GM21360 (cell line): ENCODE measurements around the gene DNAH2.

Experiments
- ATAC-seq: cut with Tn5 transposase; IDR thresholded peaks from one replicate; pipeline ENCODE4 v1.9.1; 2021; ENCODE audit warnings: mild to moderate bottlenecking, moderate library complexity; ENCODE audit not compliant: unreplicated experiment

DNAH2 gene

GRCh38 chr17:7721612-7722011 is 4.1 kb downstream of the DNAH2 start:
- ATAC-seq, result no peak

- ATAC-seq, result no peak
Measured at GRCh38 chr17:7727886-7728285, 10.3 kb downstream of the DNAH2 start.

- ATAC-seq, result no peak
Measured at GRCh38 chr17:7729816-7730215, 12.3 kb downstream of the DNAH2 start.

GRCh38 chr17:7732981-7733539 is 15.5 kb downstream of the DNAH2 start:
- ATAC-seq, result no peak

GRCh38 chr17:7737601-7738000 is 20.1 kb downstream of the DNAH2 start:
- ATAC-seq, result no peak

GRCh38 chr17:7739746-7740145 is 22.2 kb downstream of the DNAH2 start:
- ATAC-seq, result no peak

GRCh38 chr17:7740481-7741001 is 23.0 kb downstream of the DNAH2 start:
- no peak for ATAC-seq

GRCh38 chr17:7742729-7743128 is 25.2 kb downstream of the DNAH2 start:
- ATAC-seq, result no peak

- ATAC-seq, result no peak
Measured at GRCh38 chr17:7744416-7744815, 26.9 kb downstream of the DNAH2 start.

GRCh38 chr17:7745748-7746470 is 28.4 kb downstream of the DNAH2 start:
- no peak for ATAC-seq

- ATAC-seq, result no peak
Measured at GRCh38 chr17:7747635-7748071, 30.1 kb downstream of the DNAH2 start.

GRCh38 chr17:7748076-7748775 is 30.7 kb downstream of the DNAH2 start:
- ATAC-seq, result no peak

- ATAC-seq, result no peak
Measured at GRCh38 chr17:7750321-7750821, 32.8 kb downstream of the DNAH2 start.

- no peak for ATAC-seq
Measured at GRCh38 chr17:7754656-7755055, 37.1 kb downstream of the DNAH2 start.

- ATAC-seq, result no peak
Measured at GRCh38 chr17:7755095-7755890, 37.7 kb downstream of the DNAH2 start.

- ATAC-seq, result no peak
Measured at GRCh38 chr17:7756968-7757367, 39.4 kb downstream of the DNAH2 start.

GRCh38 chr17:7763919-7764318 is 46.4 kb downstream of the DNAH2 start:
- no peak for ATAC-seq

- no peak for ATAC-seq
Measured at GRCh38 chr17:7767004-7767403, 49.5 kb downstream of the DNAH2 start.

GRCh38 chr17:7767405-7768021 is 50.0 kb downstream of the DNAH2 start:
- no peak for ATAC-seq

GRCh38 chr17:7769854-7770253 is 52.3 kb downstream of the DNAH2 start:
- no peak for ATAC-seq
